ENCODE measurements around the gene G0S2. TPM values are rescaled to one million over a fixed set of nuclear protein-coding genes. Genes with fewer than 3 reads are reported as not detected.

Gene G0S2
- total and polyA plus RNA-seq, 10 of the 15 experiments (the other 5 are each of a cell fraction or from before 2014, with no cell fraction given) = 0.07 to 0.51 (median 0.23) TPM

DNA sequence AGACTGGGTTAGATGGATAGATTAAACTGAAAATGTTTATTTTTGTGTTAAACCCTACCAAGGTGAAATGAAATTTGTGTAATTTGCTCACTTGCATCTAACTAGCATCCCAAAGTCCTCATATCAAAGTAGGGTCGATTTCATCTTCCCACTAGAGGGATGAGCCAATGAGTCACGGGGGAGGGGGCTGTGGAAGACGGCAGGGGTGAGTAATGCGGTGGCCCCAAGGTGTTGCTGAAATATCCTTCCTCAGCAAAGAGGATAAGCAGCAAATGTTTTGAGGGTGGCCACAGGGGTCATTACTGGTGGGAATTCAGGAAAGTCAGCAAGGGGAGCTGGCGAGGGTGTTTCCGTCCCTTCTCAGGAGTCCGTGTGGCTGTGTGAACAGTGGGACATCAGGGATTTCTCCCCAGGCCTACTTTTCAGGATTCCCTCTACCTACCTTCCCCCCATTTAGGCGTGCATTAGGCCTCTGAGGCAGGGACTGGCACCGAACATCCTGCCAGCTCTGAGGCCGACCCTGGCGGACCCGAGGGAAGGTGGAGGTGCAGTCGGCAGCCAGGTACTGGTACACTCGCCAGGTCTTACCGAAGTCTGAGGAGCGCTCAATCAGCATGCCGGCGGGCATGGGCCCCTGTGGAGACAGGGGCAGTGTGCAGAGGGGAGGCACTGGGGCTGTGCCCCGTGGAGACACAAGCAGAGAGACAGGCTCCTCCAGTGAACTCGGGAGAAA, 41.0 kb upstream of the G0S2 start:
- 59% methylated on average over 20 of the region's 20 CpGs for WGBS (ENCODE audit: insufficient coverage, insufficient replicate concordance, low lambda C conversion rate, missing lambda C conversion rate)
- no peak for ATAC-seq
- Histone ChIP-seq H3K4me2 (ENCODE audit: control insufficient read depth, insufficient read depth) (no peak overlapping the region; the same call in 1 of the 2 replicates), H3K27me3 (replicated peaks in 1 of 2; ENCODE audit: control insufficient read depth in 2 of 2, insufficient read depth in 2 of 2, low read length in 1 of 2) (no peaks in the 10 kb centered on the region; a peak in 1 of 4 replicates), H3K4me3 (no peak overlapping the region), H3K27ac (ENCODE audit: control insufficient read depth, insufficient read depth) (no peak overlapping the region), H3K9ac (ENCODE audit: control insufficient read depth, insufficient read depth, low read length) (no peak overlapping the region), H3K36me3 (ENCODE audit: control insufficient read depth in 2 of 2, insufficient read depth in 2 of 2, low read length in 1 of 2) (no peaks in the 10 kb centered on the region), H3K9me3 (replicated peaks; ENCODE audit: control insufficient read depth, insufficient read depth, low read length) (no peaks in the 10 kb centered on the region), H3K79me2 (ENCODE audit: control insufficient read depth, insufficient read depth, low read length) (no peaks in the 10 kb centered on the region), H4K20me1 (ENCODE audit: control insufficient read depth, insufficient read depth) (no peaks in the 10 kb centered on the region), H2AFZ (ENCODE audit: control insufficient read depth, low read depth, low read length) (no peak overlapping the region), H3K4me1 (ENCODE audit: control insufficient read depth, insufficient read depth, low read length) (no peaks in the 10 kb centered on the region)
- no TSS peak for BruUV-seq (replicated peaks)
- CTCF ChIA-PET = interaction anchor here (0.9 to 13.9 kb wide), 5 partner anchors 28 to 67 kb away, joined by 3 to 211 read pairs (median 3); no protein-coding TSS in a partner anchor
- in situ Hi-C loops (cut with MboI) = no loop called here
- RAD21 ChIA-PET (ENCODE audit: unreplicated experiment) = interaction anchor here (4.1 kb wide), 1 partner anchor 19 kb away, joined by 15 read pairs; the partner anchor contains the start of gene LAMB3
- SMC1A ChIA-PET (ENCODE audit: uncharacterized antibody, unreplicated experiment) = interaction anchor here (0.9 to 1.8 kb wide), 7 partner anchors 8 to 114 kb away, joined by 3 to 4 read pairs (median 3); no protein-coding TSS in a partner anchor
- POLR2A ChIA-PET = no interaction called here
- intact Hi-C loops (cut with micrococcal nuclease; ENCODE audit: unreplicated experiment) = no loop called here
- no peak for FAIRE-seq
- no peak for DNase-seq (ENCODE audit: low read depth, low spot score)
- TF ChIP-seq ATF7 (IDR thresholded peaks at IDR 0.05; ENCODE audit: low read depth) (no peak), MEF2B (IDR thresholded peaks at IDR 0.05; ENCODE audit: partially characterized antibody, poor library complexity, severe bottlenecking) (no peak), NR2C1 (IDR thresholded peaks at IDR 0.05) (no peak), SREBF2 (IDR thresholded peaks at IDR 0.05; ENCODE audit: low read length) (no peak)
- TF ChIP-seq, protein P1, sequence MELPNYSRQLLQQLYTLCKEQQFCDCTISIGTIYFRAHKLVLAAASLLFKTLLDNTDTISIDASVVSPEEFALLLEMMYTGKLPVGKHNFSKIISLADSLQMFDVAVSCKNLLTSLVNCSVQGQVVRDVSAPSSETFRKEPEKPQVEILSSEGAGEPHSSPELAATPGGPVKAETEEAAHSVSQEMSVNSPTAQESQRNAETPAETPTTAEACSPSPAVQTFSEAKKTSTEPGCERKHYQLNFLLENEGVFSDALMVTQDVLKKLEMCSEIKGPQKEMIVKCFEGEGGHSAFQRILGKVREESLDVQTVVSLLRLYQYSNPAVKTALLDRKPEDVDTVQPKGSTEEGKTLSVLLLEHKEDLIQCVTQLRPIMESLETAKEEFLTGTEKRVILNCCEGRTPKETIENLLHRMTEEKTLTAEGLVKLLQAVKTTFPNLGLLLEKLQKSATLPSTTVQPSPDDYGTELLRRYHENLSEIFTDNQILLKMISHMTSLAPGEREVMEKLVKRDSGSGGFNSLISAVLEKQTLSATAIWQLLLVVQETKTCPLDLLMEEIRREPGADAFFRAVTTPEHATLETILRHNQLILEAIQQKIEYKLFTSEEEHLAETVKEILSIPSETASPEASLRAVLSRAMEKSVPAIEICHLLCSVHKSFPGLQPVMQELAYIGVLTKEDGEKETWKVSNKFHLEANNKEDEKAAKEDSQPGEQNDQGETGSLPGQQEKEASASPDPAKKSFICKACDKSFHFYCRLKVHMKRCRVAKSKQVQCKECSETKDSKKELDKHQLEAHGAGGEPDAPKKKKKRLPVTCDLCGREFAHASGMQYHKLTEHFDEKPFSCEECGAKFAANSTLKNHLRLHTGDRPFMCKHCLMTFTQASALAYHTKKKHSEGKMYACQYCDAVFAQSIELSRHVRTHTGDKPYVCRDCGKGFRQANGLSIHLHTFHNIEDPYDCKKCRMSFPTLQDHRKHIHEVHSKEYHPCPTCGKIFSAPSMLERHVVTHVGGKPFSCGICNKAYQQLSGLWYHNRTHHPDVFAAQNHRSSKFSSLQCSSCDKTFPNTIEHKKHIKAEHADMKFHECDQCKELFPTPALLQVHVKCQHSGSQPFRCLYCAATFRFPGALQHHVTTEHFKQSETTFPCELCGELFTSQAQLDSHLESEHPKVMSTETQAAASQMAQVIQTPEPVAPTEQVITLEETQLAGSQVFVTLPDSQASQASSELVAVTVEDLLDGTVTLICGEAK (IDR thresholded peaks at IDR 0.05; ENCODE audit: borderline replicate concordance) = no peak

All from GM12878 (cell line).